GM20000 (cell line): ENCODE measurements around the gene FNDC3A.
"Not testable (repeated sequence)": the region's sequence is repeated elsewhere in the genome, so short reads cannot be mapped to it uniquely, and the experiment has no call there.

ENCODE experiments used
- DNase-seq: peaks from one replicate; pipeline ENCODE4 v3.0.0; 2012; ENCODE audit warnings: low spot score
- TF ChIP-seq, protein P1 (sequence below): IDR thresholded peaks from 2 replicates; pipeline ENCODE4 v1.5.1; 2012; ENCODE audit warnings: mild to moderate bottlenecking, control low read depth; ENCODE audit errors: extremely low read depth, missing control alignments

FNDC3A gene

DNA sequence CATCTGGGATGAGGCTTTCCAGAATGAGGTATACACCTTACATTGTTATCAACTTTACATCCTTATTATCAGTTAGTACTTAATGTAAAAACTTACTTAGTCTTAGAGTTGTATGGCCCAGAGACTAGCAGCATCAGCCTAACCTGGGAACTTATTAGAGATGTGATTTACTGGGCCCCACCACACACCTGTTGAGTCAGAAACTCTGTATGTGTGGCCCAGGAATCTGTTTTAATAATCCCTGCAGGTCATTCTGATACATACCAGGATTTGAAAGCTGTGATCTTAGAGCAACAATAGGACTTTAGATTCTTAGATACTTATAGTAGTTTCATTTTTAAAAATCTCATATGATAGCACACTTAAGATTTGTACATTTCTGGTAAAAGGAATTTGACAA, 17.4 kb downstream of the FNDC3A start:
- TF ChIP-seq, protein P1, sequence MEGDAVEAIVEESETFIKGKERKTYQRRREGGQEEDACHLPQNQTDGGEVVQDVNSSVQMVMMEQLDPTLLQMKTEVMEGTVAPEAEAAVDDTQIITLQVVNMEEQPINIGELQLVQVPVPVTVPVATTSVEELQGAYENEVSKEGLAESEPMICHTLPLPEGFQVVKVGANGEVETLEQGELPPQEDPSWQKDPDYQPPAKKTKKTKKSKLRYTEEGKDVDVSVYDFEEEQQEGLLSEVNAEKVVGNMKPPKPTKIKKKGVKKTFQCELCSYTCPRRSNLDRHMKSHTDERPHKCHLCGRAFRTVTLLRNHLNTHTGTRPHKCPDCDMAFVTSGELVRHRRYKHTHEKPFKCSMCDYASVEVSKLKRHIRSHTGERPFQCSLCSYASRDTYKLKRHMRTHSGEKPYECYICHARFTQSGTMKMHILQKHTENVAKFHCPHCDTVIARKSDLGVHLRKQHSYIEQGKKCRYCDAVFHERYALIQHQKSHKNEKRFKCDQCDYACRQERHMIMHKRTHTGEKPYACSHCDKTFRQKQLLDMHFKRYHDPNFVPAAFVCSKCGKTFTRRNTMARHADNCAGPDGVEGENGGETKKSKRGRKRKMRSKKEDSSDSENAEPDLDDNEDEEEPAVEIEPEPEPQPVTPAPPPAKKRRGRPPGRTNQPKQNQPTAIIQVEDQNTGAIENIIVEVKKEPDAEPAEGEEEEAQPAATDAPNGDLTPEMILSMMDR: no peak
- no peak for DNase-seq

DNA sequence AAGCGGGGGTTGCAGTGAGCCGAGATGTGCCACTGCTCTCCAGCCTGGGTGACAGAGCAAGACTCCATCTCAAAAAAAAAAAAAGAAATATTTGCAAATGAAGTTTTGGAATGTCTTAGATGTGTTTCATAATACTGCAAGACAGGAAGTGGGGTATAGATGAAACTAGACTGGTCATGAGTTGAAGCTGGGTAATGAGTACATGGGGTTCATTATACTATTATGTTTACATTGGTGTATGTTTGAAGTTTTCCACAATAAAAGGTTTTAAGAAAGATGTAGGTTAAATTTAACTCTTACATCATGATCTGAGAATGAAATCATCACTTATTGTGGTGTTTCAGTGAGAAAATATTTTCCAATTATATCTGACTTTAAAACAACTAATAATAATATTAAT, 19.0 kb downstream of the FNDC3A start:
- TF ChIP-seq, protein P1: no peak
- DNase-seq: no peak

DNA sequence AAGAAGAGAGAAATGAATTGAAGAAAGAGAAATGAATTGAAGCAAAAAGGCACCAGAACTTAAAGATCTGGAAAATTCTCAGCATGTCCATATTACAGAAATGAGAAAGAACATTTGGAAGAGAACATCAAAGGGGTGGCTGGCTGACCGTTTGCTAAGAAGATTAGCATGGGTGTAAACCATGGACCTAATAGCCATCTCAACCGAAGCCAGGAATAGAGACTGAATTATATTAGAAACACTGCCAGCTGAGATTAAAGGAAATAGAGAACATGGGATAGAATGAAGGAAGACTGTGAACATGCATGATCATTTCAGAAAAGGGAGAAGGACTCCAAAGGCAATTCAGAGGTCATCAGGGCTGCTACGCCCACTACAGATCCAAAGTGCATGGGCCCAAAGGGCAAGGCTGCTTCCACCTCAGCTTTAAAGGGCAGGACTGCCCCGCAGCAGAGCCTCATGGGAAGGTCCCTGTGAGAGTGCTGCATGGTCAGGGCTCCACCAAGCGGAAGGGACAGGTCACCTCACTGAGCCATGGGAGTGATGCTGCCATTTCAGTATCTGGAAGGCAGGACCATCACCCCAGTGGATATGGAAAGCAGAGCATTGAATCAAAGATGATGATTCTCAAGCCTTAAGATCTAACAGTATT, 23.1 kb downstream of the FNDC3A start:
- DNase-seq: no peak
- TF ChIP-seq, protein P1: no peak

DNA sequence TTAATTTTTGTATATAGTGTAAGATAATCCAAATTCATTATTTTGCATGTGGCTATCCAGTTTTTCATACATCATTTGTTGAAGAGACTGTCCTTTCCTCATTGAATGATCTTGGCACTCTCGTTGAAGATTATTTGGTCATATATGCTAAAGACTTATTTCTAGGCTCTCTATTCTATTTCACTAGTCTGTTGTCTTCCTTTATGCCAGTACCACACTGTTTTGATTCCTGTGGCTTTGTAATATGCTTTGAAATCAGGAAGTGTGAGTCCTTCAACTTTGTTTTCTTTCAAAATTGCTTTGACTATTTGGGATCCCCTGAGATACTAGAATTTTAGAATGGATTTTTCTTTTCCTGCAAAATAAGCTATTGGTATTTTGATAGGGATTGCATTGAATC, 24.5 kb downstream of the FNDC3A start:
- DNase-seq: no peak
- TF ChIP-seq, protein P1: no peak

DNA sequence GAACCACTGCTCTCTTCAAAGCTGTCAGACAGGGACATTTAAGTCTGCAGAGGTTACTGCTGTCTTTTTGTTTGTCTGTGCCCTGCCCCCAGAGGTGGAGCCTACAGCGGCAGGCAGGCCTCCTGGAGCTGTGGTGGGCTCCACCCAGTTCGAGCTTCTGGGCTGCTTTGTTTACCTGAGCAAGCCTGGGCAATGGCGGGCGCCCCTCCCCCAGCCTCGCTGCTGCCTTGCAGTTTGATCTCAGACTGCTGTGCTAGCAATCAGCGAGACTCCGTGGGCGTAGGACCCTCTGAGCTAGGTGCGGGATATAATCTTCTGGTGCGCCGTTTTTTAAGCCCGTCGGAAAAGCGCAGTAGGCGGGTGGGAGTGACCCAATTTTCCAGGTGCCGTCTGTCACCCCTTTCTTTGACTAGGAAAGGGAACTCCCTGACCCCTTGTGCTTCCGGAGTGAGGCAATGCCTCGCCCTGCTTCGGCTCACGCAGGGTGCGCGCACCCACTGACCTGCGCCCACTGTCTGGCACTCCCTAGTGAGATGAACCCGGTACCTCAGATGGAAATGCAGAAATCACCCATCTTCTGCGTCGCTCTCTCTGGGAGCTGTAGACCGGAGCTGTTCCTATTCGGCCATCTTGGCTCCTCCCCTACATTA, 43.4 kb downstream of the FNDC3A start:
- DNase-seq: not testable (repeated sequence)

DNA sequence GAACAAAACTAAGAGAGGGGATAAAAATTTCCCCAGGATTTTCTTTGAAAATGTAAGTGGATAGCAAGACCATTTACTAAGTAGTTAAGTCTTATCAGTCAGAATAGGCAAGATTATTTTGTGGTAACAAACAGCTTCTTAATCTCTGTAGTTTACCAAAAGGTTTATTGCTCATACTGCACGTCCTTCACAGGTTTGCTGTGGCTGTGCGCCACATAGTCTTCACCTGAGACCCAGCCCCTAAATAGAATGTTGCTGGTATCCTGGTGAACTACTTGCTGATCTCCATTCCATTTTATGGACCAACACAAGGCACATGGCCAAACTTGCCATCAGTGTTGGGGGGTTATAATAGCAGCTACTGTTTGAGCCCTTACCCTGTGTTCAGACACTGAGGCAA, 44.6 kb downstream of the FNDC3A start:
- TF ChIP-seq, protein P1: no peak
- no peak for DNase-seq

DNA sequence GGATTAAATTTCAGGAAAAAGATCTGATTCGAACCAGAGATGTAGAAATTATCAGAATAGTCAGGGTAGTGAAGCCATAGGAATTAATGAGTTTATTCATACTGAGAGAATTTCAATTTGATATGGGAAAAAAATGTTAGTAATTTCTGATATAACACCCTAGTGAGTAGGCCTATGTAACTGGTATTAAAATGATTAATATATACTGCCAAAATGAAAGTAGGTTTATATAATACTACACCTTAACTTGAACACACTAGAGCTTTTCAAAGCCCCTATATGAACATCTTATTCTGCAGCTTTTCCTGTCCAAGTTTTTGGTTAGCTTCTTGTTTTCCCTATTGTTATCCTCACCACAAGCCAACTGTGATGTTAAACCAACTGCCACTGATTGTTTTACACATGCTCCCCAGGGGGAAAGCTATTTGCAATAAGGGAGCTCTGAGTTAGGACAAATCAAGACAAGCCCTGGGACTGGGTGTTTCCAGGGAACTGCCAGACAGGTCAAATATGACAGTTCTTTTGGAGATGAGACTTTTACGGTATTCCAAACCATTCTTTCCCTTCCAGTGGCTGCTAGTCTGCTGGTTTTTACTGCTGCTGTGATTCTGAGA, 45.3 kb downstream of the FNDC3A start:
- no peak for DNase-seq
- TF ChIP-seq, protein P1: no peak
